Cardiac muscle cell (in vitro differentiated cells and primary cell): ENCODE data around the gene STK25. TPM values are rescaled to one million over a fixed set of nuclear protein-coding genes. Genes with fewer than 3 reads are reported as not detected.

Experiments used
- DNase-seq, 2 donors: peaks; one replicate each; pipeline versions ENCODE4 v3.0.0 to v3.0.0-alpha.2; 2010 to 2017; ENCODE audit warnings: low read depth in 1 of 2, low spot score in 1 of 2
- H3K27ac ChIP-seq: fragments of 200-600 bp; sonication (generic); 2 replicates; pipeline ENCODE4 v1.5.1; 2016
- H3K27me3 ChIP-seq: fragments of 200-600 bp; sonication (generic); 2 replicates; pipeline ENCODE4 v1.6.0; 2016; ENCODE audit warnings: control low read depth
- H3K36me3 ChIP-seq: fragments of 200-600 bp; sonication (generic); 2 replicates; pipeline ENCODE4 v1.5.1; 2016; ENCODE audit warnings: control low read depth
- H3K4me1 ChIP-seq: fragments of 200-600 bp; sonication (generic); 2 replicates; pipeline ENCODE4 v1.8.1; 2017; ENCODE audit warnings: low read depth, mild to moderate bottlenecking, mixed run types
- H3K4me3 ChIP-seq: fragments of 200-600 bp; sonication (generic); 2 replicates; pipeline ENCODE4 v1.5.1; 2016; ENCODE audit warnings: mild to moderate bottlenecking
- H3K9me3 ChIP-seq: fragments of 200-600 bp; sonication (generic); 2 replicates; pipeline ENCODE4 v1.5.1; 2017; ENCODE audit warnings: low read depth, mild to moderate bottlenecking, control low read depth
- polyA plus RNA-seq: library from polyadenylated mRNA; unstranded; fragments of >200 nt; fragmentation: Nextera tagmentation; extraction: Ambion mirVana; gene quantifications from 2 replicates; pipeline ENCODE4 v1.2.1, GENCODE V29; 2016
- total RNA-seq: library from RNA; depleted of rRNA; stranded (reverse); fragments of >200 nt; gene quantifications from 2 replicates; pipeline ENCODE4 v1.2.3, GENCODE V29; 2016
- TF ChIP-seq, protein P1 (sequence below): IDR thresholded peaks from 2 replicates; pipeline ENCODE4 v1.5.1; 2012; ENCODE audit warnings: low read depth, mild to moderate bottlenecking, low read length

Gene STK25
- total and polyA plus RNA-seq, 2 experiments from 2014 or later, result 295 to 422 TPM

GRCh38 chr2:241466230-241466629 is 42.2 kb downstream of the STK25 start:
- Histone ChIP-seq H3K9me3 (no peaks in the 10 kb centered on the region), H3K27me3 (no peaks in the 10 kb centered on the region), H3K36me3 (no peaks in the 10 kb centered on the region), H3K27ac (no peak overlapping the region), H3K4me1 (no peaks in the 10 kb centered on the region), H3K4me3 (no peak overlapping the region)
- no peak for DNase-seq
- TF ChIP-seq, protein P1, sequence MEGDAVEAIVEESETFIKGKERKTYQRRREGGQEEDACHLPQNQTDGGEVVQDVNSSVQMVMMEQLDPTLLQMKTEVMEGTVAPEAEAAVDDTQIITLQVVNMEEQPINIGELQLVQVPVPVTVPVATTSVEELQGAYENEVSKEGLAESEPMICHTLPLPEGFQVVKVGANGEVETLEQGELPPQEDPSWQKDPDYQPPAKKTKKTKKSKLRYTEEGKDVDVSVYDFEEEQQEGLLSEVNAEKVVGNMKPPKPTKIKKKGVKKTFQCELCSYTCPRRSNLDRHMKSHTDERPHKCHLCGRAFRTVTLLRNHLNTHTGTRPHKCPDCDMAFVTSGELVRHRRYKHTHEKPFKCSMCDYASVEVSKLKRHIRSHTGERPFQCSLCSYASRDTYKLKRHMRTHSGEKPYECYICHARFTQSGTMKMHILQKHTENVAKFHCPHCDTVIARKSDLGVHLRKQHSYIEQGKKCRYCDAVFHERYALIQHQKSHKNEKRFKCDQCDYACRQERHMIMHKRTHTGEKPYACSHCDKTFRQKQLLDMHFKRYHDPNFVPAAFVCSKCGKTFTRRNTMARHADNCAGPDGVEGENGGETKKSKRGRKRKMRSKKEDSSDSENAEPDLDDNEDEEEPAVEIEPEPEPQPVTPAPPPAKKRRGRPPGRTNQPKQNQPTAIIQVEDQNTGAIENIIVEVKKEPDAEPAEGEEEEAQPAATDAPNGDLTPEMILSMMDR, result no peak

DNA sequence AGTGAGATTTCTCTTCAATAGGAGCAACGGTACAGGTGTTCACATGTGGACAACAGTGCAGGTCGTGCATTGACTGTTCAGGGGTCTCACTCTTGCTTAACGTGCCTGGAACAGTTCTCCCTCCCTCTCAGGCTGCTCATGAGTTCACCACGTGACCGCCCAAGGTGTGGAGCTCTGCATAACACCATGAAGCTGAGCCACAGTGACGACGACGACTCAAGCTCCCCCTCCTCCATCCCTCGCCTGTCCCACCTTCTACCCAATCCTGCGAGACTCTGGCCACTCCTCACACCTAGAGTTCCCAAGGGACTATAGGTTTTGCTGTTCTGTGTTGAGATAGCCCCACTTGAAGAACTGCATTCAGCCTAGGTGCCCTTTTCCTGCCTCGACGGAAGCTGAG is 42.8 kb downstream of the STK25 start:
- Histone ChIP-seq H3K27me3 (no peaks in the 10 kb centered on the region), H3K27ac (no peak overlapping the region), H3K36me3 (no peaks in the 10 kb centered on the region), H3K4me1 (no peaks in the 10 kb centered on the region), H3K9me3 (no peaks in the 10 kb centered on the region), H3K4me3 (no peak overlapping the region)
- TF ChIP-seq, protein P1, result no peak
- no peak for DNase-seq

GRCh38 chr2:241463276-241464135 is 44.9 kb downstream of the STK25 start:
- DNase-seq, result no peak
- no peak overlapping the region for H3K4me3 ChIP-seq
- no peaks in the 10 kb centered on the region for H3K9me3 ChIP-seq
- no peaks in the 10 kb centered on the region for H3K4me1 ChIP-seq
- no peak overlapping the region for H3K27ac ChIP-seq
- no peaks in the 10 kb centered on the region for H3K36me3 ChIP-seq
- no peaks in the 10 kb centered on the region for H3K27me3 ChIP-seq
- TF ChIP-seq, protein P1, result no peak

GRCh38 chr2:241461693-241462677 is 46.4 kb downstream of the STK25 start:
- Histone ChIP-seq H3K27ac (no peak overlapping the region), H3K4me3 (no peak overlapping the region), H3K9me3 (no peaks in the 10 kb centered on the region), H3K27me3 (no peaks in the 10 kb centered on the region), H3K4me1 (no peaks in the 10 kb centered on the region), H3K36me3 (no peaks in the 10 kb centered on the region)
- TF ChIP-seq, protein P1, result no peak
- DNase-seq, result no peak

- Histone ChIP-seq H3K4me1 (no peaks in the 10 kb centered on the region), H3K27ac (no peak overlapping the region), H3K9me3 (no peaks in the 10 kb centered on the region), H3K27me3 (no peaks in the 10 kb centered on the region), H3K4me3 (no peak overlapping the region), H3K36me3 (no peaks in the 10 kb centered on the region)
- TF ChIP-seq, protein P1, result no peak
- DNase-seq, result no peak
These were observed 47.8 kb downstream of the STK25 start for GRCh38 chr2:241460631-241461030.
